Upper lobe of right lung (tissue), 1 donor: ENCODE measurements around the gene GPC5. TPM values are rescaled to one million over a fixed set of nuclear protein-coding genes. Genes with fewer than 3 reads are reported as not detected.

Source experiments
- ATAC-seq: fragments of 200-7000 bp; cut with Tn5 transposase; one replicate; pipeline ENCODE4 v1.9.1; 2020; ENCODE audit warnings: mild to moderate bottlenecking, moderate library complexity
- DNase-seq: peaks from one replicate; pipeline ENCODE4 v3.0.0-alpha.2; 2020
- H3K27ac ChIP-seq: fragments of 200-600 bp; one replicate; pipeline ENCODE4 v1.8.0; 2022
- H3K27me3 ChIP-seq: fragments of 200-600 bp; one replicate; pipeline ENCODE4 v1.8.0; 2022; ENCODE audit warnings: mild to moderate bottlenecking
- H3K36me3 ChIP-seq: fragments of 200-600 bp; one replicate; pipeline ENCODE4 v1.8.0; 2022
- H3K4me1 ChIP-seq: fragments of 200-600 bp; one replicate; pipeline ENCODE4 v1.8.0; 2022
- H3K4me3 ChIP-seq: fragments of 200-600 bp; one replicate; pipeline ENCODE4 v1.8.0; 2022; ENCODE audit warnings: mild to moderate bottlenecking
- H3K9me3 ChIP-seq: fragments of 200-600 bp; one replicate; pipeline ENCODE4 v1.8.0; 2022
- intact Hi-C: fragments of 100-400 bp; cut with DNase I; formaldehyde crosslinking; loops from one replicate; pipeline ENCODE4 v1.11.0; 2022
- total RNA-seq: library from RNA; stranded (reverse); fragmentation: NEBNext Ultra II Directional; extraction: Animal tissue kit (Norgen Biotek cat#: 25700); gene quantifications from one replicate; pipeline ENCODE4 v1.2.1, GENCODE V29; 2021
- TF ChIP-seq, protein P1 (sequence below): fragments of 200-600 bp; IDR thresholded peaks from one replicate; pipeline ENCODE4 v1.8.0; 2022; ENCODE audit warnings: antibody characterized with exemption
- donor health status: DM: no; HTN: yes; CAD: no; lungs with severe emphysema.

The GPC5 gene
- total RNA-seq, 1 donor from 2014 or later: 8.1 TPM

- TF ChIP-seq, protein P1, sequence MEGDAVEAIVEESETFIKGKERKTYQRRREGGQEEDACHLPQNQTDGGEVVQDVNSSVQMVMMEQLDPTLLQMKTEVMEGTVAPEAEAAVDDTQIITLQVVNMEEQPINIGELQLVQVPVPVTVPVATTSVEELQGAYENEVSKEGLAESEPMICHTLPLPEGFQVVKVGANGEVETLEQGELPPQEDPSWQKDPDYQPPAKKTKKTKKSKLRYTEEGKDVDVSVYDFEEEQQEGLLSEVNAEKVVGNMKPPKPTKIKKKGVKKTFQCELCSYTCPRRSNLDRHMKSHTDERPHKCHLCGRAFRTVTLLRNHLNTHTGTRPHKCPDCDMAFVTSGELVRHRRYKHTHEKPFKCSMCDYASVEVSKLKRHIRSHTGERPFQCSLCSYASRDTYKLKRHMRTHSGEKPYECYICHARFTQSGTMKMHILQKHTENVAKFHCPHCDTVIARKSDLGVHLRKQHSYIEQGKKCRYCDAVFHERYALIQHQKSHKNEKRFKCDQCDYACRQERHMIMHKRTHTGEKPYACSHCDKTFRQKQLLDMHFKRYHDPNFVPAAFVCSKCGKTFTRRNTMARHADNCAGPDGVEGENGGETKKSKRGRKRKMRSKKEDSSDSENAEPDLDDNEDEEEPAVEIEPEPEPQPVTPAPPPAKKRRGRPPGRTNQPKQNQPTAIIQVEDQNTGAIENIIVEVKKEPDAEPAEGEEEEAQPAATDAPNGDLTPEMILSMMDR: no peak
- DNase-seq (no peak), ATAC-seq (no peak)
- Histone ChIP-seq H3K4me3 (no peak overlapping the region), H3K27me3 (no peaks in the 10 kb centered on the region), H3K4me1 (no peaks in the 10 kb centered on the region), H3K9me3 (no peaks in the 10 kb centered on the region), H3K36me3 (no peaks in the 10 kb centered on the region), H3K27ac (no peak overlapping the region)
- intact Hi-C loops: no loop called here
Measured at GRCh38 chr13:91459485-91459884, 61.1 kb downstream of the GPC5 start.

DNA sequence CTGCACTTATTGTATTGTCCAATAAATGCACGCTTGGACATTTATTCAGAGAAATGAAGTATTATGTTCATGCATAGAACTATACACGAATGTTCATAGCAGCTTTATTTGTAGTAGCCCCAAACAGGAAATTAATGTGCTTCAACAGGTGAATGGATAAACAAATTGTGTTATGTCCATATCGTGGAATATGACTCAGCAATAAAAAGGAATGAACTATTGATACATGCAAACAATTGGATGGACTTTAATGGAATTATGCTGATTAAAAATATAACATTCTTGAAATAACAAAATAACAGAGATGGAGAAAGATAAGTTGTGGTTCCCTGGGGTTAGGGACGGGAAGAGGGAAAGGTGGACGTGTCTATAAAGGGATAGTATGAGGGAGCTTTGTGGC is 65.9 kb downstream of the GPC5 start:
- ATAC-seq (no peak), DNase-seq (no peak)
- intact Hi-C loops: no loop called here
- H3K4me1 ChIP-seq: no peaks in the 10 kb centered on the region
- no peaks in the 10 kb centered on the region for H3K36me3 ChIP-seq
- H3K27ac ChIP-seq: no peak overlapping the region
- TF ChIP-seq, protein P1: no peak
- H3K4me3 ChIP-seq: no peak overlapping the region
- H3K27me3 ChIP-seq: no peaks in the 10 kb centered on the region
- no peaks in the 10 kb centered on the region for H3K9me3 ChIP-seq

DNA sequence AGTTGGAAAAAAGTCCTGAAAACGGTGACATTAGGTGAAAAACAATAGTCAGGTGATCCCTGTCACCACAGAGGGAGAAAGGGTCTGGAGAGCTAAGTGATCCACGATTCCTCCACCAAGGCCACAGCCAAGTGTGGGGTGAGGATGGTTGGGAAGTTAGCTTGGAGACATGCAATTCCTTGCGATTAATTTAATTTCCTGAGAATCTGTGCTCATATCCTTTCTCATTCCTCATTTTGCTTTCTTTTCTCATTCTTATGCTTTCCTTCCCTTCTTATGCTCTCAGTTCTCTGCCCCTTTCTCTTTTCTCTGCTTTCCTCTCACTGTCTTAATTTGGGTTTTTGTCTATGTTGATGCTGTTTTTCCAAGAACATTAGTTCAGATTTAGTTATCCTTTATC is 68.8 kb downstream of the GPC5 start:
- DNase-seq (no peak), ATAC-seq (no peak)
- intact Hi-C loops: no loop called here
- Histone ChIP-seq H3K27ac (no peak overlapping the region), H3K4me1 (no peaks in the 10 kb centered on the region), H3K4me3 (no peak overlapping the region), H3K36me3 (no peaks in the 10 kb centered on the region), H3K9me3 (no peaks in the 10 kb centered on the region), H3K27me3 (no peaks in the 10 kb centered on the region)
- TF ChIP-seq, protein P1: no peak

GRCh38 chr13:91468301-91468700 is 69.9 kb downstream of the GPC5 start:
- H3K4me3 ChIP-seq: no peak overlapping the region
- H3K27ac ChIP-seq: no peak overlapping the region
- no peaks in the 10 kb centered on the region for H3K36me3 ChIP-seq
- no peak for ATAC-seq
- H3K4me1 ChIP-seq: no peaks in the 10 kb centered on the region
- no peaks in the 10 kb centered on the region for H3K9me3 ChIP-seq
- intact Hi-C loops: no loop called here
- TF ChIP-seq, protein P1: no peak
- no peaks in the 10 kb centered on the region for H3K27me3 ChIP-seq
- no peak for DNase-seq

DNA sequence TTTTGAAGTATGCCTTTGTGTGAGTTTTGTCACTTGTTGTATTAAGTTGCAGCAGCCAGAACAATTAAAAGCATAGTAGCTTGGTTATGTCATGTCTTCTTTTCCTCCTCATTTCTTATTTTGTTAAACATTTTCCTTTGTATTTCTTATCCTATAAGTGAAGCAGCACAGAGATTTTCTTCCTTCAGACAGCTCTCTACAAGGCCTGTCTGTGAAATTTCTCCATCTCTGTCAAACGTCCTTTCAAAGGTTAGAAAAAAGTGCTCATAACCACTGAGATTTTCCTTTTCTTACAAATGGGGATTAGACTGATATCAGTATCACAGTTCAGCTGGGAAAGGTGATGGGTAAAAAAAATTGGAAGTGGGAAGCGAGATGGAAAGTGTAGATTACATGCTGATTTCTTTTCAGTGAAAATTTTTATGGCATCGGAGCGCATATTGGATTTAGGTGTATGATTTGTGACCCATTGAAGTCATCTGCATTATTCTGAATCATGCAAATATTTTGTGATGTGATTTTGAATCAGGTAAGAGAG is 71.7 kb downstream of the GPC5 start:
- H3K9me3 ChIP-seq: no peaks in the 10 kb centered on the region
- H3K36me3 ChIP-seq: no peaks in the 10 kb centered on the region
- H3K4me3 ChIP-seq: no peak overlapping the region
- H3K27me3 ChIP-seq: no peaks in the 10 kb centered on the region
- TF ChIP-seq, protein P1: no peak
- H3K27ac ChIP-seq: no peak overlapping the region
- no peaks in the 10 kb centered on the region for H3K4me1 ChIP-seq
- intact Hi-C loops: no loop called here
- DNase-seq (no peak), ATAC-seq (no peak)

DNA sequence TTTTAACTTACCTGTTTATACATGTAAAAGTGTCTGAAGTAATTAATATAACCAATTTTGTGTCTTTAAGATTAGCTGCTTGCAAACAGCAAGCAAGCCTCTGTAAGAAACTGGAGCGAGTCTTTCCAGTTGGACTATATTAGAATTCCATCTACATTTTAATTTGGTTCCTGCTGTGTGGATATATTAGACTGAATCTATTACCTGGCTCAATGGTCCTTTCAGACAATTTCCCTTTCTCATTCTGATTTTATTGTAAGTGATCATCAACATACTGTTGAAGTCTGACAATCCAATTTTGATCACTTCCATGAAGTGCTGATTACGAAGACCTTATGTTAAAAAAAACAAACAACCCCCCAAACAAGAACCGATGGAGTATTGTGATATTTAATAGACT is 72.3 kb downstream of the GPC5 start:
- no peak overlapping the region for H3K4me3 ChIP-seq
- DNase-seq (no peak), ATAC-seq (no peak)
- intact Hi-C loops: no loop called here
- no peaks in the 10 kb centered on the region for H3K27me3 ChIP-seq
- no peaks in the 10 kb centered on the region for H3K36me3 ChIP-seq
- no peaks in the 10 kb centered on the region for H3K4me1 ChIP-seq
- H3K27ac ChIP-seq: no peak overlapping the region
- H3K9me3 ChIP-seq: no peaks in the 10 kb centered on the region
- TF ChIP-seq, protein P1: no peak
